ENCODE data around the gene CMIP.

DNA sequence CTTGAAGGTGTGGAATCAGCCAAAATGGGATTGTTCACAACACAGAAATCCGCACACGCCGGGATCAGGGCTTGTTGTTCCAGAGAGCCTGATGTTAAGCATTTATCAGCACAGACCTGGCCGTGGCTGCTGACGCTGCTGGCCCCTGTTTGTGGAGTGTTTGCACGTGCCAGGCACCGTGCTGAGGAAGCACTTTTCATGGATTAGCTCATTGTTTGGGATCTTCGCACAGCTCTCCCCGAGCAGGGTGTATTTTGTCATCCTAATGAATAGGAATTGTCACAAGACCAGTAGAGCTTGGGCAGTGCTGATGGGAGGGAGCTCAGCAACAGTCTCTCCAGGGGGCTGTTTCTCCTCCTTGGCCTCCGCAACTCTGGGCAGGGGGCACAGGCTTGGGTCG, 174.1 kb downstream of the CMIP start:
- TF ChIP-seq, protein P1, sequence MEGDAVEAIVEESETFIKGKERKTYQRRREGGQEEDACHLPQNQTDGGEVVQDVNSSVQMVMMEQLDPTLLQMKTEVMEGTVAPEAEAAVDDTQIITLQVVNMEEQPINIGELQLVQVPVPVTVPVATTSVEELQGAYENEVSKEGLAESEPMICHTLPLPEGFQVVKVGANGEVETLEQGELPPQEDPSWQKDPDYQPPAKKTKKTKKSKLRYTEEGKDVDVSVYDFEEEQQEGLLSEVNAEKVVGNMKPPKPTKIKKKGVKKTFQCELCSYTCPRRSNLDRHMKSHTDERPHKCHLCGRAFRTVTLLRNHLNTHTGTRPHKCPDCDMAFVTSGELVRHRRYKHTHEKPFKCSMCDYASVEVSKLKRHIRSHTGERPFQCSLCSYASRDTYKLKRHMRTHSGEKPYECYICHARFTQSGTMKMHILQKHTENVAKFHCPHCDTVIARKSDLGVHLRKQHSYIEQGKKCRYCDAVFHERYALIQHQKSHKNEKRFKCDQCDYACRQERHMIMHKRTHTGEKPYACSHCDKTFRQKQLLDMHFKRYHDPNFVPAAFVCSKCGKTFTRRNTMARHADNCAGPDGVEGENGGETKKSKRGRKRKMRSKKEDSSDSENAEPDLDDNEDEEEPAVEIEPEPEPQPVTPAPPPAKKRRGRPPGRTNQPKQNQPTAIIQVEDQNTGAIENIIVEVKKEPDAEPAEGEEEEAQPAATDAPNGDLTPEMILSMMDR (IDR thresholded peaks at IDR 0.05) = no peak
- TF ChIP-seq POLR2A (IDR thresholded peaks at IDR 0.05) = no peak

Measured in right lobe of liver (tissue), 4 donors.